ENCODE data around the gene CHRNE. TPM values are rescaled to one million over a fixed set of nuclear protein-coding genes. Genes with fewer than 3 reads are reported as not detected.

CHRNE gene
- total and polyA plus RNA-seq, 2 of the 13 experiments (the other 11 are each of a cell fraction or from before 2014, with no cell fraction given) = 0.53 to 0.59 TPM

GRCh38 chr17:4934173-4934979, 31.5 kb upstream of the CHRNE start (continued):
- TF ChIP-seq BCL3 (CRISPR knock-in tag; IDR thresholded peaks at IDR 0.05) = no peak
- TF ChIP-seq ZNF12 (CRISPR knock-in tag; IDR thresholded peaks at IDR 0.05) = no peak
- TF ChIP-seq KAT7 (CRISPR knock-in tag; IDR thresholded peaks at IDR 0.05; ENCODE audit: borderline replicate concordance) = no peak
- 0 out of 2 replicates have a peak, but pooled peaks have one; percentile 36 for TF ChIP-seq GATAD2A (CRISPR knock-in tag; IDR thresholded peaks at IDR 0.05)
- TF ChIP-seq TEAD3 (CRISPR knock-in tag; optimal IDR thresholded peaks at IDR 0.05; ENCODE audit: borderline replicate concordance) = peak; percentile 48
- TF ChIP-seq CREBL2 (CRISPR knock-in tag; IDR thresholded peaks at IDR 0.05; ENCODE audit: borderline replicate concordance) = no peak
- TF ChIP-seq ZNF563 (CRISPR knock-in tag; IDR thresholded peaks at IDR 0.05) = no peak
- no peak for TF ChIP-seq SNAPC5 (CRISPR knock-in tag; IDR thresholded peaks at IDR 0.05; ENCODE audit: borderline replicate concordance)
- TF ChIP-seq SALL1 (CRISPR knock-in tag; IDR thresholded peaks at IDR 0.05) = peak; percentile 51; the same call in 1 of the 2 replicates
- TF ChIP-seq ZBTB20 (CRISPR knock-in tag; IDR thresholded peaks at IDR 0.05; ENCODE audit: borderline replicate concordance, low read depth) = no peak
- TF ChIP-seq MAX (IDR thresholded peaks at IDR 0.05) = 0 out of 2 replicates have a peak, but pooled peaks have one; percentile 12
- no peak for TF ChIP-seq HDAC6 (IDR thresholded peaks at IDR 0.05; ENCODE audit: low read depth, low read length)
- no peak for TF ChIP-seq KMT2B (CRISPR knock-in tag; IDR thresholded peaks at IDR 0.05)
- no peak for TF ChIP-seq SMAD9 (CRISPR knock-in tag; IDR thresholded peaks at IDR 0.05)
- TF ChIP-seq GABPA (IDR thresholded peaks at IDR 0.05; ENCODE audit: low read depth, low read length) = no peak
- TF ChIP-seq GABPA (CRISPR knock-in tag; IDR thresholded peaks at IDR 0.05; ENCODE audit: low read depth) = peak; percentile 41; the same call in 1 of the 2 replicates
- TF ChIP-seq RAD51 (IDR thresholded peaks at IDR 0.05; ENCODE audit: borderline replicate concordance) = no peak
- no peak for TF ChIP-seq ZSCAN25 (CRISPR knock-in tag; IDR thresholded peaks at IDR 0.05)
- no peak for TF ChIP-seq EZH2 (conservative IDR thresholded peaks at IDR 0.05; ENCODE audit: low read depth, low read length)
- no peak for TF ChIP-seq ZNF318 (CRISPR knock-in tag; IDR thresholded peaks at IDR 0.05)
- peak; percentile 8; the same call in 1 of the 2 replicates for TF ChIP-seq TAF1 (CRISPR knock-in tag; IDR thresholded peaks at IDR 0.05)
